Measurements from ENCODE around the gene PPFIBP1. TPM values are rescaled to one million over a fixed set of nuclear protein-coding genes. Genes with fewer than 3 reads are reported as not detected.

Gene PPFIBP1
- total RNA-seq, 1 donor = 131 TPM

- TF ChIP-seq, protein P1, sequence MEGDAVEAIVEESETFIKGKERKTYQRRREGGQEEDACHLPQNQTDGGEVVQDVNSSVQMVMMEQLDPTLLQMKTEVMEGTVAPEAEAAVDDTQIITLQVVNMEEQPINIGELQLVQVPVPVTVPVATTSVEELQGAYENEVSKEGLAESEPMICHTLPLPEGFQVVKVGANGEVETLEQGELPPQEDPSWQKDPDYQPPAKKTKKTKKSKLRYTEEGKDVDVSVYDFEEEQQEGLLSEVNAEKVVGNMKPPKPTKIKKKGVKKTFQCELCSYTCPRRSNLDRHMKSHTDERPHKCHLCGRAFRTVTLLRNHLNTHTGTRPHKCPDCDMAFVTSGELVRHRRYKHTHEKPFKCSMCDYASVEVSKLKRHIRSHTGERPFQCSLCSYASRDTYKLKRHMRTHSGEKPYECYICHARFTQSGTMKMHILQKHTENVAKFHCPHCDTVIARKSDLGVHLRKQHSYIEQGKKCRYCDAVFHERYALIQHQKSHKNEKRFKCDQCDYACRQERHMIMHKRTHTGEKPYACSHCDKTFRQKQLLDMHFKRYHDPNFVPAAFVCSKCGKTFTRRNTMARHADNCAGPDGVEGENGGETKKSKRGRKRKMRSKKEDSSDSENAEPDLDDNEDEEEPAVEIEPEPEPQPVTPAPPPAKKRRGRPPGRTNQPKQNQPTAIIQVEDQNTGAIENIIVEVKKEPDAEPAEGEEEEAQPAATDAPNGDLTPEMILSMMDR (IDR thresholded peaks at IDR 0.05; ENCODE audit: insufficient read depth, low read length) = peak; percentile 15
- peak overlapping the region; percentile 84 for H3K4me3 ChIP-seq (ENCODE audit: low read depth, low read length)
- DNase-seq (ENCODE audit: low read depth) = peak; percentile 85
Measured at GRCh38 chr12:27524839-27525753, 1.1 kb downstream of the PPFIBP1 start.

GRCh38 chr12:27527512-27527911, 3.5 kb downstream of the PPFIBP1 start:
- TF ChIP-seq, protein P1 (IDR thresholded peaks at IDR 0.05; ENCODE audit: insufficient read depth, low read length) = no peak
- H3K4me3 ChIP-seq (ENCODE audit: low read depth, low read length) = no peak overlapping the region
- DNase-seq (ENCODE audit: low read depth) = no peak

GRCh38 chr12:27528788-27529187, 4.8 kb downstream of the PPFIBP1 start:
- TF ChIP-seq, protein P1 (IDR thresholded peaks at IDR 0.05; ENCODE audit: insufficient read depth, low read length) = no peak
- no peak overlapping the region for H3K4me3 ChIP-seq (ENCODE audit: low read depth, low read length)
- no peak for DNase-seq (ENCODE audit: low read depth)

DNA sequence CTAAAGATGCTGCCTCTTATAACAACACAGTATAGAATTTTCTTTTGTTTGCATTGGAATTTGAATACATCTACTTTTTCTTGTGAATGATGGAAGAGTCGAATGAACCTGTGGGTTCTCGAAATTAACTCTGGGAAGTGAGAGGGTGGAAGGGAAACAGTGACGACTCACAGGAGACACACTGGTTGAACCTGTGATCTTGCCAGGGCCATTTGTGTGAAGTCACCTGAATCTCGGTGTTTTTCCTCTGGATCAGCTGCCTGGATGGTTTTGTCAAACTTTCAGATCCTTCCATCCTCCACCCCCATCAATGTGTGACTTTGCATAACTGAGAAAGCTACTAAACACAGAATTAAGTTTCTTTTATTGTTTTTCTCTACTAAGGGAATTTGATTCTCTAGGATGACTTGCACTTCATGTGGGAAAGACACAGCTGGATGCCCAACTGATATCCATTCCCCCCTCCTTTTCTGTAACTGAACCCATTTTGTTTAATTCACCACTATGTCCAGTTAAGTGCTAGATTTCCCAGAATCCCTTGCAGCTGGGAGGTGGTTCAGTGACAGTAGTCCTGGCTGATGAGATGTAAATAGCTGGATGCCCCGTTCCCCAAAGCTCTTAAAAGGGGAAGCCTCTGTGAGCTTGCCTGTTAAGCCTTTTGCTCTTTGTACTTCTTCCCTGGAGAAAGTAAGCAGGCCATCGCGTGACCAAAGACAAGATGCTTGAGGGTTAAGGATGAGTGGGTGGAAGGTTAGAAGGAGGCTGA, 6.3 kb downstream of the PPFIBP1 start:
- no peak overlapping the region for H3K4me3 ChIP-seq (ENCODE audit: low read depth, low read length)
- DNase-seq (ENCODE audit: low read depth) = no peak
- TF ChIP-seq, protein P1 (IDR thresholded peaks at IDR 0.05; ENCODE audit: insufficient read depth, low read length) = no peak

- H3K4me3 ChIP-seq (ENCODE audit: low read depth, low read length) = no peak overlapping the region
- no peak for DNase-seq (ENCODE audit: low read depth)
- TF ChIP-seq, protein P1 (IDR thresholded peaks at IDR 0.05; ENCODE audit: insufficient read depth, low read length) = no peak
Measured at GRCh38 chr12:27531896-27532295, 7.9 kb downstream of the PPFIBP1 start.

GRCh38 chr12:27534060-27534764, 10.2 kb downstream of the PPFIBP1 start:
- DNase-seq (ENCODE audit: low read depth) = no peak
- H3K4me3 ChIP-seq (ENCODE audit: low read depth, low read length) = no peak overlapping the region
- TF ChIP-seq, protein P1 (IDR thresholded peaks at IDR 0.05; ENCODE audit: insufficient read depth, low read length) = no peak

Measured in fibroblast of the aortic adventitia (primary cell).